Activated CD4-positive, alpha-beta T cell treated with anti-CD3 and anti-CD28 coated beads, Interleukin-2, amount 50 U/mL, for 24 hours (primary cell): Measurements from ENCODE around the gene SSBP1.
"Not testable (repeated sequence)": the region's sequence is repeated elsewhere in the genome, so short reads cannot be mapped to it uniquely, and the experiment has no call there.

ENCODE experiments used
- DNase-seq, 2 donors: peaks; one replicate each; pipeline ENCODE4 v3.0.0-alpha.2; 2020; ENCODE audit warnings: low read depth in 1 of 2, low spot score in 1 of 2

Gene SSBP1

GRCh38 chr7:141737836-141738591 lies at the start of gene SSBP1:
Gene SSBP1, plus strand, starts transcription at chr7:141738358. Its CDS starts 809 bp downstream, at chr7:141739167.
- peak; percentile 74 to 90 for DNase-seq

DNA sequence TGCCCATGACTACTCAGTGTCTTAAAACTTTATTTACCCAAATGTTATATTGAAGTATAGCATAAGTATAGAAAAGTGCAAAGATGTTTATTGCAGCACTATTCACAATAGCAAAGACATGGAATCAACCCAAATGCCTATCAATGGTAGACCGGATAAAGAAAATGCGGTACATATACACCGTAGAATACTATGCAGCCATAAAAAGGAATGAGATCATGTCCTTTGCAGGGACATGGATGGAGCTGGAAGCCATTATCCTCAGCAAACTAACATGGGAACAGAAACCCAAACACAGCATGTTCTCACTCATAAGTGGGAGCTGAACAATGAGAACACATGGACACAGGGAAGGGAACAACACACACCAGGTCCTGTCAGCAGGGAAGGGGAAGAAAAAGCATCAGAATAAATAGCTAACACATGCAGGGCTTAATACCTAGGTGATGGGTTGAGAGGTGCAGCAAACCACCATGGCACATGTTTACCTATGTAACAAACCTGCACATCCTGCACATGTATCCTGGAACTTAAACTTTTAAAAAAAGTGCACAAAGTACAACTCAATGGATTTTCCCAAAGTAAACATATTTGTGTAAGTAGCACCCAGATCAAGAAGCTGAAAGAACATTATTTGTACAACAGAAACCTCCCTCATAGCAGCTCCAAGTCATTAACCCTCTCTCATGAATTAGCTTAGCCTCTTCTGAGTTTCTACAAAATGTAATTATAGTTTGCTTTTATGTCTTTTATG lies 48.9 kb upstream of the SSBP1 start:
- DNase-seq: not testable (repeated sequence)

GRCh38 chr7:141691540-141691939 lies 46.6 kb upstream of the SSBP1 start:
- no peak for DNase-seq

DNA sequence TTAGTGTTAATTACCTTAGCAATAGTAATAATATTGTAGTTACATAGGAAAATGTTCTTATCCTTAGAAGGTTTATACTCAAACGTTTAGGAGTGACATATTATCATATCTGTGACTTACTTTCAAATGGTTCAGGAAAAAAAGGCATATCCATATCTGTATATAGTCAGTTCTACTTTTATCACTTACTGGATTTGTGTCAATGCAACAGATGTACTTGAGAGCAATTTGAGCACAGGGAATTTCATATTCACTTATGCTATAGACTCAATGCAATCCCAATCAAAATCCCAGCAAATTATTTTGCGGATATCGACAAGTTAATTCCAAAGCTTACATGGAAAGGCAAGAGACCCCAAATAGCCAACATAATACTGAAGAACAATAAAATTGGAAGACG lies 46.2 kb upstream of the SSBP1 start:
- DNase-seq: no peak

DNA sequence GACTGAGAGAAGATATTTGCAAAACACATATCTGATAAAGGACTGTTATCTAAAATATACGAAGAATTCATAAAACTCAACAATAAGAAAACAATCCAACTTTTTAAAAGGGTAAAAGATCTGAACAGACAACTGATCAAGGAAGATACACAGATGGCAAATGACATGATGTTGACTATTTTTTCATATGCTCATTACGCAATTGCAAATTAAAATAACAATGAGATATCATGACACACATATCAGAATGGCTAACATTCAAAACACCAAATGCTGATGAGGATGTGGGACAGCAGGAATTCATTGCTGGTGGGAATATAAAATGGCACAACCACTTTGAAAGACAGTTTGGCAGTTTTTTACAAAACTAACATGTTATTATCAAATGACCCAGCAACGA lies 45.1 kb upstream of the SSBP1 start:
- no peak for DNase-seq

GRCh38 chr7:141695803-141696289 lies 42.3 kb upstream of the SSBP1 start:
- DNase-seq: no peak

DNA sequence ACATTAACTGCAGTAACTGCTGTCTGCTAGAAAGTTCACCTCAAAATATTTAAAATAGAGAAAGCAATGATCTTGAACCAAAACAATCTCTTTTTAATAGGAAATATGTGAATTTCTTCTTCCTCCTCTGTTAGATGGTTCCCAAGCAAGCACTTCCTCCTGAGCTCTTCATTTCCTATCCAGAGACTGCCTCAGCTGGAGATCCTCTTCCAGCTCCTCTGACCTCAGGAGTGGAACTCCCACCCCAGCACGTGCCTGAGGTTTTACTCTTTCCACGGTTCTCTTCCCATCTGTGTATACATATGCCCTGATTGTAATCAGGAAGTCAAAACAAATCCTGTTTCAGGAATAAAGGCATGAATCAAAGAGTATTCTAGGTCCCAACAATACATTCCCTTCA lies 41.8 kb upstream of the SSBP1 start:
- DNase-seq: no peak

DNA sequence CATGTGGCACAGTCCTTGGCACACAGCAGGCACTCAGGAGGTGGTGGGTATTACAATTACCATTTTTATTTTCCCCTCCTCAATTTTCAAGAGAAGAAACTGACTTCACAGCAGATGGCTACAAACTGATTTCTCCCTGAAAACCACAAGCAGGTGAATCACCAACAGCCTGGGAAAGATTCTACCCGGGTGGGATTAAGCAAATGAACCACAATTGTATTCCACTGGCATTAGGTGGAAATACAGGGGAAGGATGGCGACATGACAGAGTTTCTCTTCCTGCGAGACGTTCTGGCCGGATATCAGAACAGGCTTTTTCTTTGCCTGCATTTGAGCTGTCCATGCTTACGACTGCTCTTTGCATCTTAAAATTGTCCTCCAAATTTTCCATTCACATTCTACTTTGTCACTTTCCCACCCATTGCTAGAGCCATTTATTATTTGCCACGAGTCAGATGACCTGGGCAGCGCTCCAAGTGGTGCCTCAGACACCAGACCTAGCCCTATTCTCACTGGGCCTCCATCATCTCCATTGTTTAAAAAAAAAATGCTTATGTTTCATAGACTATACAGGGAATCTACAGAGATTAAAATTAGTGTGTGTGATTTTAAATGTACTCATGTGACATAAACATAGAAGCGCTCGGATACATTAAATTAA lies 40.8 kb upstream of the SSBP1 start:
- no peak for DNase-seq

- DNase-seq: no peak
These were observed 39.7 kb upstream of the SSBP1 start for GRCh38 chr7:141698247-141699015.

DNA sequence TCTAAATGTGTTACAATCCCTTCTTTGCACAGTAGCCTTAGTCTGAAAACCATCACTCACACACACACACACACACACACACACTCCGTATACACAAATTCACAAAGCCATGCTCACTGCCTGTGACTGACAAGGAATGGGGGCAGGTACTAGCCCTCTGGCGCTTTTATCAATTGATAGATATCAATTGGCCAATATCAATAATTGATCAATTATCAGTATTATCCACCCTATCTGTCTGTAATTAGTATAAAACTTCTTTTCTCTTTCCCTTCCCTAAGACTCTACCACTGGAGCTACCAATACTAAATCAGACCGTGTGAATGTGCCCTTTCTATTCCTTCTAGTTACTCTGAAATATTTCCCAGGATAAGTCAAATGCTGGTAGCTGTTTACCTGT lies 38.3 kb upstream of the SSBP1 start:
- DNase-seq: no peak

DNA sequence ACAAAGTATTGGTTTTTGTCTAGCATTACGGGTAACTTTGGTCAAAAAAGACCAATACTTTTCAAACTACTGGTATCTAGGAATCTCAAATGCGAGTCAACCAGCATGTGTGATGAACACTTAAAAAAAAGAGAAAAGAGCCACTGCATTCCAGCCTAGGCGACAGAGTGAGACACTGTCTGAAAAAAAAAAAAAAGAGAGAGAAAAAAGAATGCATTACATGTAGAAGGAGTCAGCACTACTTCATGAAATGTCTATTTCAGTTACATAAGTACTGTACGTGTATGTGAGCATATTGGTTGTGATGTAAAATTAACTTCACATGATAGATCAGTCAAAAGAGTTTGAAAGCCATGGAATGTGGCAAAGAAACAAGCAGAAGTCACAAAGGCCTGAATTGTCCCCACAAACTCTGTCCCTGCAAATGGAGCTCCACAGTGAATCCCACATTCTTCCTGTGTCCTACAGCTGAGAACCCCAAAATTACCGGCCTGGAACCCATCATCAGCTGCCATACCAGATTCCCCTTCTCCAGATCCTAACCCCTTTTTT lies 37.8 kb upstream of the SSBP1 start:
- no peak for DNase-seq

DNA sequence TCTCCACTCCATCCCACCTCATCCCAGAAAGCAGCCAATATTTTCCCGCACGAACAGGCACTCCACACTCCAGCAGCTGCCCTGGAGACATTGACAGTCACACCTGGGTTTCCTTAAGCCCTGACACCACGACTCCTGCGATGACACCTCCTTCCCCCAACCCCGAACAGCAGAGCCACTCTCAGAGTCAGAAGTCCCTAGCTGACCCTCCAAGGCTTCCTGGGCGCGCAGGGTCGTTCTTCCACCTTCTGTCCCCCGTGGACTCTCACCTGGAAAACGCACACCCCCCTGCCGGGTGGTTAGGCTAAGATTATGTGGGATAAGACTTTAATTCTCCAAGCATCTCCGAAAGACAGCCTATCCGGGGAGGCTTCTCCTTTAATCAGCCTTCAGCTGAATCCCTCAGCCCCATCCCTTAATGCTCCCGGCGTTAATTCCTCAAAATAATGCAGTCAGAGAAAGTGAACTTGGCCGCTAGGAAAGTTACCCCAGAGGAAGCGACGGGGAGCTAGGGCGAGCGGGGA lies 37.2 kb upstream of the SSBP1 start:
- DNase-seq: no peak

DNA sequence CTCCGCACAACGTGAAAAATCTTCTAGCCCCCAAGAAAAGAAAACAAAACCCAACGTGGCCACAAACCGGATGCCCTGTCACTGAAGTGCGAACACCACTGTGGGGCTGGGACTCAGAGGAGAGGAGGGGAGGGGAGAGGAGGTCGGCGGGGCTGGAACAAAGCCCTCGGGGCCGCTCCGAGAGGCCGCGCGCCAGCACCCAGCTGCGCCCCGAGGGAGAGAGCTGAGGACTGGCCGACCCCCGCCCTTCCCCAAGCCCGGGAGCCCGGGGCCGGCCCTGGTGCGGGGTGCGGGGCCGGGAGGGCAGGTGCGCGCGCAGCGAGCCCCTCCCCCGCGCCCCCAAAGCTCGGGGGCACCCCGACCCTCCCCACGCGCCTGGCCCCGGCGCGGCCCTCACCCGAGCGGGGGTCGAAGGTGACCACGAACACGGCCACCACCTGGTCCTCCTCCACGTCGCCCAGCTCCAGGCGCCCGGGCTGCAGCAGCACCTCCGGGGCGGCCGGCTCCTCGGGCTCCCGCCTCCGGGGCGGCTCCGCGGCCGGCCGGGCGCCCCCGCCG lies 36.6 kb upstream of the SSBP1 start:
- DNase-seq: peak; percentile 25 to 42

DNA sequence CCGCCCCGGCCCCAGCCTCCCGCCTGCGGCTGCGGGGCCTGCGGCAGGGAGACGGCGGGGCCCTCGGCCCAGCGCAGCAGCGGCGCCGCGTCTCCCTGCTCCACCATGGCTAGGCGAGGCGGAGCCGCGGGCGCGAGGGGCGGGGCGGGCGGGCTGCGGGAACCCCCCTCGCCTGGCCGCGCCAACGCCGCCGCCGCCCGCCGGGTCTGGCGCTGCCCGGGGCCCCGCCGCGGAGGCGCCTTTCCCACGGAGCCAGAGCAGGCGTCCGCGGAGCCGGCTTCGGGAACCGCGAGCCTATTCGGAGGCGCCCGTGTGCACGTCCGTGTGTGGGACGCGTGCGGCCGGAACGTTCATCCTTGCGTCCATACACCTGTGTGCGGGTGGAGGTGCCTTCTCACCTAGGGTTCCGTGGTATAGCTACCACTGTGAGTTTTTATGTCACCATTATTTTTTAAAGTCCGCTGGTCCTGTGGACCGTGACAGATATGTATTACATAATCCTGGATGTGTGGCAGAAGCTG lies 36.1 kb upstream of the SSBP1 start, which contains the start of gene DENND11:
DENND11 (minus strand) TSS at position 120 of the 521 bp plus-strand sequence; CDS start at position 107, 13 bp downstream.
- peak; percentile 17 to 21 for DNase-seq

- DNase-seq: no peak
These were observed 35.3 kb upstream of the SSBP1 start for GRCh38 chr7:141702892-141703291.

GRCh38 chr7:141704112-141704511 lies 34.0 kb upstream of the SSBP1 start:
- no peak for DNase-seq

GRCh38 chr7:141704741-141705140 lies 33.4 kb upstream of the SSBP1 start:
- no peak for DNase-seq

DNA sequence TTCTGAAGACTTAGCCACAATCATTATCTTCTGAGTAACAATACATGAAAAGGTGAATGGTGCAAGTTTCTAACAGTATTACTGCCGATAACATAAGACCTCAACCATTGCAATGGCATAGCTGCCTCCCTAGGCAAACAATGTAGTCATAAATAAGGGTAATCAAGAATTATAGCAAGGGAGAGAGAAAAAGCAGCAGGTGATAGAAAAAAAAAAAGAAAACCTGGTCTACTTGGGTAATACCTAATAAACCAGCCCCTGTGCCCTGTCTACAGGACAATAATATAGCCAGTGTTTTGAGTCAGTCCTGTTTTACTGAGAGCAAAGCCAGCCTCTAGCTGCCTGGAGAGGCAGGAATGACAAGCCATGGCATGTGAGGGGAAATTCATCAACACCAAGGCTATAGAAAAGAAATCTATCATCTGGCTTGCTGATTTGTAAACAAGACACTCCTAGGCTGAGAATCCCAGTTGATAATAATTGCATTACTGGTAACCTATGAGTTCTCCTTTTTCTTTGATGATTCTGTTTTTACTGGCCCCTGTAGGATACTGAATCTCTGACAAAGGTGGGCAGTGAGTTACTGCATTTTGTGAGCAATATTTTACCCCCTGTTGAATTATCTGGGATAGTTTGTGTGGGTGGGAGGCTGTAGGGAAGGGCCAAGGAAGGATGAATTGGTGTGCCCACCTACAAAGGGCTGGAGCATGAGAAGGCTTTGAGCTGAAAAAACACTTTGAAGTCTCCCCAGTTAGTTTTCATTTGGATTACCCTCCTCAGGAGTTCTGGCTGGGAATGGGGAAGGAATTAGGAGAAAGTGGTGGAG lies 31.7 kb upstream of the SSBP1 start:
- DNase-seq: no peak

DNA sequence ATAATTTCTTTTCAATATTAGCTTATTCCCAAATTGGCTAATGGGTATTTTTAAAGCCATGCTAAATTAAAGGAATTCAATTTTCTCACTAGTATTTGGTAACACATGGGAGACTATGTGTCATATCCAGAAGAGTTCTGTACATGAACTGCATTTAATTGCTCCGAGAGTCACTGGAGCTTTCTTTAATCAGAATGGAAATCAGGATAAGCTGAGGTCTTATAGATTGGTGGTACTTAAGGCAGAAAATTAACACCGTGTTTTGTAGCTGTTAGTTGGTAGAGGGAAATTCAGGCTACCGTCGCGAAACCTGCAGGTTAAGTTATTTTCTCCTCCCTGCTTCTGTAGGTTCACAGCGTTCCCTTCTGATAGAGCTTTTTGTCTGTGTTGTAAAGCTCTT lies 29.8 kb upstream of the SSBP1 start, which contains the start of gene WEE2:
WEE2 (plus strand) TSS at position 3 of the 400 bp plus-strand sequence. CDS start 406 bp downstream, outside the sequence.
- no peak for DNase-seq
